B cell (primary cell): ENCODE results near the gene ZMAT5. TPM values are rescaled to one million over a fixed set of nuclear protein-coding genes. Genes with fewer than 3 reads are reported as not detected.

Experiments used
- ATAC-seq: fragments of 200-7000 bp; cut with Tn5 transposase; one replicate; pipeline ENCODE4 v1.10.0; 2021; ENCODE audit warnings: low read depth, mild to moderate bottlenecking, moderate number of reproducible peaks, moderate library complexity
- CTCF ChIA-PET: fragments of 350-600 bp; sonication (Branson Sonifier 250); formaldehyde crosslinking; loops from one replicate; lab custom pipeline; 2021; ENCODE audit warnings: antibody characterized with exemption, inconsistent platforms; lab: Charles Lee
- POLR2A ChIA-PET: fragments of 350-600 bp; sonication (Branson Sonifier 250); formaldehyde crosslinking; loops from one replicate; lab custom pipeline; 2021; ENCODE audit warnings: antibody characterized with exemption; lab: Charles Lee
- DNase-seq: peaks from one replicate; pipeline ENCODE4 v3.0.0; 2013
- H2AFZ ChIP-seq: 2 replicates; pipeline ENCODE4 v1.6.1; 2012; ENCODE audit warnings: mild to moderate bottlenecking, low read depth, low read length; ENCODE audit not compliant: insufficient read depth, poor library complexity, severe bottlenecking
- H3K27ac ChIP-seq, 2 donors: 1 replicate in 1 of 2; 2 replicates in 1 of 2; pipeline ENCODE4 v1.5.1; 2012 to 2013; ENCODE audit warnings: low read length in 2 of 2, mild to moderate bottlenecking in 2 of 2, moderate library complexity in 1 of 2
- H3K27me3 ChIP-seq, 4 experiments: fragments of 200-600 bp in 1 of 4; sonication (generic) in 1 of 4; replicated peaks in 1 of 4; 1 replicate in 2 of 4; 2 replicates in 2 of 4; pipeline versions ENCODE4 v1.6.1 to v1.7.0; 2013 to 2016; ENCODE audit warnings: low read length in 3 of 4, mild to moderate bottlenecking in 2 of 4, mixed read lengths in 1 of 4, moderate library complexity in 1 of 4; ENCODE audit not compliant: insufficient read depth in 4 of 4, control insufficient read depth in 3 of 4; ENCODE audit errors: control extremely low read depth in 1 of 4
- H3K36me3 ChIP-seq, 2 experiments: replicated peaks in 1 of 2; 1 replicate in 1 of 2; 2 replicates in 1 of 2; pipeline versions ENCODE4 v1.6.1 to v1.7.1; 2013; ENCODE audit warnings: low read length in 1 of 2; ENCODE audit not compliant: insufficient read depth in 2 of 2, control insufficient read depth in 1 of 2; ENCODE audit errors: control extremely low read depth in 1 of 2, extremely low read depth in 1 of 2
- H3K4me1 ChIP-seq, 2 donors: fragments of 200-600 bp in 1 of 2; sonication (generic) in 1 of 2; 1 replicate in 1 of 2; 2 replicates in 1 of 2; pipeline versions ENCODE4 v1.5.1 to v1.6.1; 2013 to 2017; ENCODE audit warnings: low read length in 2 of 2; ENCODE audit not compliant: control insufficient read depth in 2 of 2, insufficient read depth in 2 of 2
- H3K4me2 ChIP-seq: replicated peaks from 2 replicates; pipeline ENCODE3; 2012; ENCODE audit warnings: mild to moderate bottlenecking, low read depth, low read length; ENCODE audit not compliant: poor library complexity, severe bottlenecking
- H3K4me3 ChIP-seq, 5 experiments: fragments of 200-600 bp in 1 of 5; sonication (generic) in 1 of 5; 1 replicate in 3 of 5; 2 replicates in 2 of 5; pipeline versions ENCODE4 v1.5.1 to v1.7.0; 2011 to 2016; ENCODE audit warnings: low read length in 4 of 5, mild to moderate bottlenecking in 4 of 5, low read depth in 2 of 5, control low read depth in 1 of 5, moderate library complexity in 1 of 5; ENCODE audit not compliant: insufficient read depth in 1 of 5; ENCODE audit errors: control extremely low read depth in 1 of 5, extremely low read depth in 1 of 5
- H3K79me2 ChIP-seq: fragments of 200-600 bp; sonication (generic); one replicate; pipeline ENCODE4 v1.6.0; 2016; ENCODE audit warnings: low read length; ENCODE audit not compliant: control insufficient read depth, insufficient read depth
- H3K9ac ChIP-seq: fragments of 200-600 bp; sonication (generic); 2 replicates; pipeline ENCODE4 v1.6.1; 2017; ENCODE audit warnings: mild to moderate bottlenecking, low read length, moderate library complexity
- H3K9me3 ChIP-seq, 3 donors: one replicate each; pipeline versions ENCODE4 v1.6.1 to v1.7.1; 2013; ENCODE audit warnings: low read length in 2 of 3; ENCODE audit not compliant: control insufficient read depth in 2 of 3, insufficient read depth in 1 of 3; ENCODE audit errors: control extremely low read depth in 1 of 3
- H4K20me1 ChIP-seq: 2 replicates; pipeline ENCODE4 v1.6.0; 2012; ENCODE audit warnings: mild to moderate bottlenecking, low read length; ENCODE audit not compliant: insufficient read depth, control insufficient read depth, poor library complexity, severe bottlenecking
- H3K27ac Mint-ChIP-seq: one replicate; pipeline ENCODE4 v1.8.0; 2021; ENCODE audit warnings: mixed read lengths
- H3K27me3 Mint-ChIP-seq: one replicate; pipeline ENCODE4 v1.8.0; 2021; ENCODE audit warnings: mixed read lengths
- H3K4me1 Mint-ChIP-seq: one replicate; pipeline ENCODE4 v1.8.0; 2021; ENCODE audit warnings: mixed read lengths
- H3K4me3 Mint-ChIP-seq: one replicate; pipeline ENCODE4 v1.8.0; 2021; ENCODE audit warnings: mixed read lengths
- H3K9me3 Mint-ChIP-seq: one replicate; pipeline ENCODE4 v1.8.0; 2022; ENCODE audit warnings: mixed read lengths; ENCODE audit not compliant: insufficient read depth
- EZH2 ChIP-seq: IDR thresholded peaks from 2 replicates; pipeline ENCODE4 v1.6.1; 2012; ENCODE audit warnings: borderline replicate concordance, low read depth, mild to moderate bottlenecking, moderate library complexity, low read length; ENCODE audit not compliant: insufficient read depth, poor library complexity, severe bottlenecking
- WGBS: methylation state at CpG from one replicate; pipeline ENCODE4 v1.1.5; 2013; ENCODE audit warnings: missing lambda C conversion rate; ENCODE audit not compliant: insufficient coverage; 5-methylcytosine and 5-hydroxymethylcytosine counted together
- intact Hi-C: fragments of 100-400 bp; cut with micrococcal nuclease; formaldehyde crosslinking; loops from one replicate; pipeline ENCODE4 v1.10.0; 2022
- polyA plus RNA-seq: library from polyadenylated mRNA; depleted of rRNA; stranded (reverse); fragments of >200 nt; gene quantifications from 2 replicates; pipeline ENCODE4 v1.2.3, GENCODE V29; 2012
- total RNA-seq, 2 donors: library from RNA; stranded (reverse); fragments of 120-200 nt in 1 of 2; gene quantifications; 1 replicate in 1 of 2; 2 replicates in 1 of 2; pipeline versions ENCODE4 v1.2.3 to v1.2.4, GENCODE V29; 2013 to 2022
- TF ChIP-seq, protein P1 (sequence below): fragments of 200-600 bp; IDR thresholded peaks from one replicate; pipeline ENCODE4 v1.8.0; 2022; ENCODE audit warnings: antibody characterized with exemption, mild to moderate bottlenecking

Gene ZMAT5
- total and polyA plus RNA-seq, 2 donors (not counting 1 experiment from before 2014, with no cell fraction given): 17.8 to 26.3 TPM

DNA sequence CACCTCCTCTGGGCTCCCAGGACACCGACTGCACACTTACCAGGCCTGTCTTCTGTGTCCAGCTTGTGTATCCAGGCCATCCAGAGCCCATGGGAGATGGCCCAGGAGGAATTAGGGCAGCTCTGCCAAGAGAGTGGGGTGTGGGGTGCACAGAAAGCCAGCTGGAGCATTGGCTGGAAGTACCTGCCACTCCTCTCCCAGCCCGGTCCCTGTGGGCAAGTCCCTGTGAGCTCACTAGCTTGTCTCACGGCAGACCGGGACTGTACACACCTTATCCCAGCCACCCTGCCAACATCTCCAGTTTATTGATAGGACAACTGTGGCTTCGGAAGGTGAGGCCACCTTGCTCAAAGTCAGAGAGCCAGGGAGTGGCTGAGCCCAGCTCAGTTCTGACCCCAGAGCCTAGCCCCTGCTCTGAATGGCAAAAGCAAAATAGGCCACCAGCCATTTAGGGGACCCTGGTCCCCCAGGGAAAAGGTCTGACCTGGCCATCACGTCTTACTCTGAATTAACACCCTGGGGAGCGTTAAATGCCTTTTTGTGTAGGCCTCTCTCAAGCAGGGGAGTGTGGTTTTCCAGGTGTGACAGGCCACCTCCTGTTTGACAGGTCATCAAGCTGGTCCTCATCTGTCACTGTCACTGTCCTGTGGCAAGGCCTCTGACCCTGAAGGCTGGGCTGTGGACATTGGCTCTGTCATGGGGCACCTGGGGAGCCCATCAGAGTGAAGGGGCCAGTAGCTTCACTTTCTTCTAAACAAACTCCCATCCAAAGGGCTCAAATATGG, 15.4 kb upstream of the ZMAT5 start:
- DNase-seq: no peak
- H3K36me3 ChIP-seq: peaks cover 0 to 2% of the 10 kb centered on the region in 2 experiments
- CTCF ChIA-PET: interaction anchor here (1.0 kb wide), 1 partner anchor 9 kb away, joined by 3 read pairs; no protein-coding TSS in a partner anchor
- no peak overlapping the region for H2AFZ ChIP-seq
- H3K4me1 Mint-ChIP-seq: peaks cover 5% of the 10 kb centered on the region
- H3K27me3 ChIP-seq: no peaks in the 10 kb centered on the region
- H3K9me3 Mint-ChIP-seq: no peaks in the 10 kb centered on the region
- TF ChIP-seq, protein P1, sequence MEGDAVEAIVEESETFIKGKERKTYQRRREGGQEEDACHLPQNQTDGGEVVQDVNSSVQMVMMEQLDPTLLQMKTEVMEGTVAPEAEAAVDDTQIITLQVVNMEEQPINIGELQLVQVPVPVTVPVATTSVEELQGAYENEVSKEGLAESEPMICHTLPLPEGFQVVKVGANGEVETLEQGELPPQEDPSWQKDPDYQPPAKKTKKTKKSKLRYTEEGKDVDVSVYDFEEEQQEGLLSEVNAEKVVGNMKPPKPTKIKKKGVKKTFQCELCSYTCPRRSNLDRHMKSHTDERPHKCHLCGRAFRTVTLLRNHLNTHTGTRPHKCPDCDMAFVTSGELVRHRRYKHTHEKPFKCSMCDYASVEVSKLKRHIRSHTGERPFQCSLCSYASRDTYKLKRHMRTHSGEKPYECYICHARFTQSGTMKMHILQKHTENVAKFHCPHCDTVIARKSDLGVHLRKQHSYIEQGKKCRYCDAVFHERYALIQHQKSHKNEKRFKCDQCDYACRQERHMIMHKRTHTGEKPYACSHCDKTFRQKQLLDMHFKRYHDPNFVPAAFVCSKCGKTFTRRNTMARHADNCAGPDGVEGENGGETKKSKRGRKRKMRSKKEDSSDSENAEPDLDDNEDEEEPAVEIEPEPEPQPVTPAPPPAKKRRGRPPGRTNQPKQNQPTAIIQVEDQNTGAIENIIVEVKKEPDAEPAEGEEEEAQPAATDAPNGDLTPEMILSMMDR: no peak
- no peak for TF ChIP-seq EZH2
- H3K4me3 ChIP-seq: no peak overlapping the region
- H3K79me2 ChIP-seq: no peaks in the 10 kb centered on the region
- H3K9ac ChIP-seq: no peak overlapping the region
- H3K9me3 ChIP-seq: no peaks in the 10 kb centered on the region
- 79% methylated on average over 6 of the region's 7 CpGs for WGBS
- H3K4me3 Mint-ChIP-seq: no peak overlapping the region
- H3K4me1 ChIP-seq: peaks cover 0 to 5% of the 10 kb centered on the region in 2 donors
- H3K27me3 Mint-ChIP-seq: no peaks in the 10 kb centered on the region
- H3K27ac Mint-ChIP-seq: no peak overlapping the region
- POLR2A ChIA-PET: no interaction called here
- intact Hi-C loops: no loop called here
- H3K4me2 ChIP-seq: no peak overlapping the region
- no peaks in the 10 kb centered on the region for H4K20me1 ChIP-seq
- no peak overlapping the region for H3K27ac ChIP-seq
- ATAC-seq: no peak
